CMK (cell line): ENCODE results near the gene ERICH6B.
"Not testable (repeated sequence)": the region's sequence is repeated elsewhere in the genome, so short reads cannot be mapped to it uniquely, and the experiment has no call there.

Experiments used
- DNase-seq: peaks from one replicate; pipeline ENCODE4 v3.0.0-alpha.2; 2010; ENCODE audit warnings: low read depth

The ERICH6B gene

DNA sequence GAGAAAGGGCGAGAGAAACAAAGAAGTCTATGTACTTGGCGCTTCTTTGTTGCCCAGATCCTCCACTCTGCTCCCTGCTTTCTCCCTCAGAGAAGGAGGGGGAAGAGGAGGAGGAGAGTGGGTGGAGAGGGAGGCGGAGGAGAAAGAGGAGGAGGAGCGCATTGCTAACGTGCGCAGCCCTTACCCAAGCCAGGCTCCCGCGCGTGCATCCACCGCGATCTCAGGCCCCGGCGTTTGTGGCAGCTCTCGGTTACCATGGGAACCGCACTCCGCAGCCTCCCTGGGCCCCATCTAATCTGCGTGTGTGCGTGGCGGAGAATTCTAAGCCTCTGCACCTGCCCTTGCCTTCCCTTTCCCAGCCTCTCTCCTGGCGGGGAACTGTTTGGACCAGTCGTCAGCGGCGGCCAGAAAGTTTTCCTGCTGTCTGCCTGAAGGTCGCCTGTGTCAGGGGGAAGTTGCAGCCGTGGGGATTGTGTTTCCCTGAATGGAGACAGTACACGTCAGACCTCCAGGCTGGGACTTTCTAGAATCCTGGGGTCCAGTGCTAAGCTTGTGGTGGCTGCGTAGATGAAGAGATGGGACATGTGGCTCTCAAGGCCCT is at the start of gene ERICH6B:
Gene ERICH6B, minus strand, starts transcription at position 239 of the 601 bp plus-strand sequence. CDS start 18,734 bp downstream, outside the sequence.
- DNase-seq = no peak

DNA sequence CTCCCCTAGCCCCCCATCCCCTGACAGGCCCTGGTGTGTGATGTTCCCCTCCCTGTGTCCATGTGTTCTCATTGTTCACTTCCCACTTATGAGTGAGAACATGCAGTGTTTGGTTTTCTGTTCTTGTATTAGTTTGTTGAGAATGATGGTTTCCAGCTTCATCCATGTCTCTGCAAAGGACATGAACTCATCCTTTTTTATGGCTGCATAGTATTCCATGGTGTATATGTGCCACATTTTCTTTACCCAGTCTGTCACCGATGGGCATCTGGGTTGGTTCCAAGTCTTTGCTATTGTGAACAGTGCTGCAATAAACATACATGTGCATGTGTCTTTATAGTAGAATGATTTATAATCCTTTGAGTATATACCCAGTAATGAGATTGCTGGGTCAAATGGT is 47.4 kb upstream of the ERICH6B start:
- DNase-seq = not testable (repeated sequence)

DNA sequence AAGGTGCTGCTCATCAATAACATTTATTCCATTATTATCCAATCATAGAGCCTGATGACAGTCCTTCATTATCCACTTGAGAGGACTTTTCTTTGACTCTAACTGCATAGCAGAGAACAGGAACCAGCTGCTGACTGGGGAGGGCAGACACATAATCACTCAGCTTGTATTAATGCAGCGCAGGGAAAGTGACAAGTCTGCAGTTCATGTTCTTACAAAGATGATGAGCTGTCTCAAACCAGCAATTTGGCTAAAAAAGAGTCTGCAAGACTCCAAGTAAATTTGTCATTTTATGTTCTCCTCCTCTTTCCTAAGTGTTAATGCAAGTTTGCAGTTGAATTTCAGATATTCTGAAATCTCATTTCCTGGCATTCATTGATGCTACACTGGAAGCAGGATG is 46.6 kb upstream of the ERICH6B start:
- no peak for DNase-seq

DNA sequence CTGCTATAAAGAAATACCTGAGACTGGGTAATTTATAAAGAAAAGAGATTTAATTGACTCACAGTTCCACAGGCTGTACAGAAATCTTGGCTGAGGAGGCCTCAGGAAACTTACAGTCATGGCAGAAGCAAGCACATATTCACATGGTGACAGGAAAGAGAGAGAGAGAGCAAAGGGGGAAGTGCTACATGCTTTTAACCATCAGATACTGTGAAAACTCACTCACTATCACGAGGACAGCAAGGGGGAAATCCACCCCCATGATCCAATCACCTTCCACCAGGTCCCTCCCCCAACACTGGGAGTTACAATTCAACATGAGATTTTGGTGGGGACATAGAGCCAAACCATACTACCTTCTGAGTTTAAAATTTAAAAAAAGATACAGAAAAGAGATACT is 44.9 kb upstream of the ERICH6B start:
- peak; percentile 8 for DNase-seq

DNA sequence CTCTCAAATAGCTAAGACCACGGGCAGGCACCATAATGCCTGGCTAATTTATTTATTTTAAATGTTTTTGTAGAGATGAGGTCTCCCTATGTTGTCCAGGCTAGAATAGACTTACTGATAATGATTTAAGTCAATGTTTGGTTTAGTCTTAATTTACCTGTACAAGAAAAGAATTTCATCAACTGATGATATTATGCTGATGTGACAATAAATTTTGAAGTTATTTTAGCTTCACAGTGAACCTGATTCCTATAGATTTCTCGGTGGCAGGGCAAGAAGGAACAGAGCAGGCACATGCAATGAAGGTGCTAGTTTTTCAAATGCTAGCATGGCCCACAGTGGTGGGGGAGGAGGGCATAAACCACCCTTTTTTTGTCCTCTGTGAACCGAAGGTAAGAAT is 44.0 kb upstream of the ERICH6B start:
- no peak for DNase-seq

DNA sequence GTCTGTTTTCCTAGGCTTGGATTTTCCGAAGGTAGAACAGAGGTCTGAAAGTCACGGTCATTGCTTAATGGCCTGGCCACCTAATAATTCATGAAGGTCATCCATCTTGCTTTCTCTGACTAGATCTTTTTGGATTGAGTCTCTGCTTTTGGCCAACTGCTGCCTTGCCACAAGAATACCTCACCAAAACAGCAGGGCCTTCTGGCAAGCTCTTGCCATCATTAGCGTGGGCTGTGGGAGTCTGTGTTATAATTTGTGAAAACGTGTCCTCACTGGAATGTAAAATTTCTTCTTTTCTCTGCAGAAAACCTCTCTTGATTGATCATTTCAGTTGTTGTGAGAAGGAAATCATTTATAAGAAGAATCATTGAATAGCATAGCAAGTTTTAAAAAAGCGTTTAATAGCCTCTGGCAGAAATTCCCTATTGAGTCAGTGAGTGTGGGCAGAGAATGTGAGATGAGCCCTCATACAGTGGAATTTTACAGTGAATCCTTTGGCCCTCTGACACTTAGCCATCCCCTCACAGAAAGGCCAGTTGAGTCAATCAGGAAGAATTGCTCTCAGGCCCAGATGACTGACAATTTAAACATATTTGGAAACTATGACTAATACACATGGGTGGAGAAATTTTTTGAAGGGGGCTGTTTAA is 43.2 kb upstream of the ERICH6B start:
- no peak for DNase-seq

DNA sequence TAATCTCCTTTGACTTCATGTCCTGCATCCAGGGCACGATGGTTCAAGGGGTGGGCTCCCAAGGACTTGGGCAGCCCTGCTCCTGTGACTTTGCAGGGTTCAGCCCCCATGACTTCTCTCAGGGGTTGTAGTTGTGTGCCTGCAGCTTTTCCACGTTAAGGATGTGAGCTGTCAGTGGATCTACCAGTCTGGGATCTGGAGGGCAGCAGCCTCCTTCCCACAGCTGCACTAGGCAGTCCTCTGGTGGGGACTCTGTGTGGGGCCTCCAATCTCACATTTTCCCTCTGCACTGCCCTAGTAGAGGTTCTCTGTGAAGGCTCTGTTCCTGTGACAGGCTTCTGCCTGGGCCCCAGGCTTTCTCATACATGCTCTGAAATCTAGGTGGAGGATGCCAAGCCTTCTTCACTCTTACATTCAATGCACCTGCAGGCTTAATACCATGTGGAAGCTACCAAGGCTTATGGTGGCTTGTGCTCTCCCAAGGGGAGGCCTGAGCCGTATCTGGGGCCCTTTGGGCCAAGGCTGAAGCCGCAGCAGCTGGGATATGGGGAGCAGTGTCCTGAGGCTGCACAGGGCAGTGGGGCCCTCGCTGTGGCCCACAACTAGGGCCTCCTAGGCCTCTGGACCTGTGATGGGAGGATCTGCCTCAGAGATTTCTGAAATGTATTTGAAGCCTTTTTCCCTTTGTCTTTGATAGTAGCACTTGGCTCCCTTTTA is 39.3 kb upstream of the ERICH6B start:
- no peak for DNase-seq

DNA sequence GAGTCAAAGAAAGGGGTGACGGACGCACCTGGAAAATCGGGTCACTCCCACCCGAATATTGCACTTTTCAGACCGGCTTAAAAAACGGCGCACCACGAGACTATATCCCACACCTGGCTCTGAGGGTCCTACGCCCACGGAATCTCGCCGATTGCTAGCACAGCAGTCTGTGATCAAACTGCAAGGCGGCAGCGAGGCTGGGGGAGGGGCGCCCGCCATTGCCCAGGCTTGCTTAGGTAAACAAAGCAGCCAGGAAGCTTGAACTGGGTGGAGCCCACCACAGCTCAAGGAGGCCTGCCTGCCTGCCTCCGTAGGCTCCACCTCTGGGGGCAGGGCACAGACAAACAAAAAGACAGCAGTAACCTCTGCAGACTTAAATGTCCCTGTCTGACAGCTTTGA is 29.7 kb upstream of the ERICH6B start:
- DNase-seq = not testable (repeated sequence)

DNA sequence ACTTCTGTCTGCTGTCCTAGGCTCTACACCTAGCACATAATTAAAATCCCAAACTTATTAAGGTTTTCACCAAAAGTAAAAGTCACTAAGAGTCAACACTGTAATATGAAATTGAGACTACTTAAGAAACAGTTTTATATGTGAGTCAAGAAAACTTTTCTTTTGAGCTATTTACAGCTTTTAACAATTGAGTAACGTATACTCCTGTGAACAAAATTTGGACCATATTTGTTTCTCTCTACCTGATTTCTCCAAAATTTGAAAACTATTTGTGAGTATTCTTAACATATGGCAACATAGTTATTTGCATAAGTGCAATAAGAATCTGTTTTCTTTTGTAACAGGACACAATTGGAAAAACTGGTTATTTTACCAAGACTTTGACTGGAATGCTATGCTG is 26.6 kb upstream of the ERICH6B start:
- not testable (repeated sequence) for DNase-seq

DNA sequence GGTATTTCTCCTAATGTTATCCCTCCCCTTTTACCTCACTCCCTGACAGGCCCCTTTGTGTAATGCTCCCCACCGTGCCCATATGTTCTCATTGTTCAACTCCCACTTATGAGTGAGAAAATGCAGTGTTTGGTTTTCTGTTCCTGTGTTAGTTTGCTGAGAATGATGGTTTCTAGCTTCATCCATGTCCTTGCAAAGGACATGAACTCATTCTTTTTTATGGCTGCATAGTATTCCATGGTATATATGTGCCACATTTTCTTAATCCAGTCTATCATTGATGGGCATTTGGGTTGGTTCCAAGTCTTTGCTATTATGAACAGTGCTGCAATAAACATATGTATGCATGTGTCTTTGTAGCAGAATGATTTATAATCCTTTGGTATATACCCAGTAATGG is 19.8 kb upstream of the ERICH6B start:
- not testable (repeated sequence) for DNase-seq

DNA sequence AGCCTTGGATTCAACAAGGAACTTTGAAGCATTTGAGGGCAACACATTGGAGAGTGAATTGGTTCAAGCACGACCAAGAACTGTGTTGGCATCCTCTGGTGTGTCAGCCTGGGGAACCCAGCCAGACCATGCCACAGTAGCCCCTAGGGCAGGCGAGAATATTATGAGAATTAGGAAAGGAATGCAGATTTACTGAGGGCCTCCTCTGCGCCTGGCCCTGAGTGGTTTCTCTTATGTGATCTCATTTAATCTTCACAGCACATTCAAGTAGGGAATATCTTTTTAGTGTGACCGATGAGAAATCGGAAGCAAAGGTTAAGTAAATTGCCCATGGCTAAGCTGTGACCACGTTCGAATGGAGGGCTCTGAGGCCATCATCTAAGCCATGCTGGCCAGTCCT is 15.3 kb upstream of the ERICH6B start:
- no peak for DNase-seq

DNA sequence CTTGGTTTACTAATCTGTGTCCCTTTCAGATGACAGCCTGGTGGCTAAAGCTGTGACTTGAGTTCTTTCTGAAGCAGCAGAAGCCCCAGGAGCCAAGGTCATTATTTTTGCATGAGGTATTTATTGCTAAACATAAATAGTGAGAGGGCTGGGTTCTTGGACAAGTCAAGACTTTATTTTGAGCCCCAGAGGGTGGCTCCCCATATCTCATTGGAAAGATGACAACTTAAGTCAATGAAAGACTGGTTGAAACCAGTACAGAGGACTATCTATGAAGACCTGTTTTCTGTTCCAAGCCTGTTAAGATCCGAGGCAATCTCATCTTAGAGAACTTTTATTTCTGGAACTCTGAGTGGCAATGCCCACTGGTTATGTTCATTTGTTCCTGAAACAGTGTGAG is 14.4 kb upstream of the ERICH6B start:
- no peak for DNase-seq

DNA sequence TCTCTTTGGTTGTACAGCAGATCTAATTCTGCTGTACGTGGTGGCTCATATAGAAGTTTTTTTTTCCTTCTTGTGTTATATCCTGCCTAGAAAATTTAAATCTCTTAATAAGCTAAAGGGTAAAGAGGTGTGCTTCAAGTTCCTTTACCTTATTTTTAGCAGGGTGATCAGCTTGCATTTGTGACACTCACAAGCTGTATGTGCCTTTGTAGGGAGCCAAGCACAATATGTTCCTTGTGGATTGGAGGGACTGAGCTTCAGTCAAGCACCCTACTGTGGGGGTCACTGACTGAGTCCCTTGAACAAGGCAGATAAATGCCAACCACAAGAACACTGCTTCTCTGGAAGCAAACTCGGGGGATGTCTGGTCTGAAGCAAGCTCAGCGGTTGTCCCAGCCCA is 12.6 kb upstream of the ERICH6B start:
- no peak for DNase-seq

DNA sequence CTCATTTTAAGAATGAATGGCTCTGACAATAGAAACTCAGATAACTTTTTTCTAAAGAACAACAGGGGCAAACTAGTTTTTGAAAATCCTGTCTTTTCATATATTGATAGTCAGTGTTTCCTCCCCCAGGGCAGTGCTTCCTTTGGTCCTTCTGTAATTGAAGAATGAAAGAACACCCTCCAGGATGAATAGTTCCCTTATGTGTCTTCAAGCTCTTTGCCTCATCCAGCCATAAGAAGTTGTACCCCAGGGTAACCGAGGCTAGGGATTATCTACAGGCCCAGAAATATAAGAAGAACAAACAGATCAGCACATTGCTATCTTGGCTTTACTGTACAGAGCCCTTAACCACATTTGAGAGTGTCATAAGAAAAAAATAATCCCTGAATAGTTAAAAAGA is 12.1 kb upstream of the ERICH6B start:
- no peak for DNase-seq

DNA sequence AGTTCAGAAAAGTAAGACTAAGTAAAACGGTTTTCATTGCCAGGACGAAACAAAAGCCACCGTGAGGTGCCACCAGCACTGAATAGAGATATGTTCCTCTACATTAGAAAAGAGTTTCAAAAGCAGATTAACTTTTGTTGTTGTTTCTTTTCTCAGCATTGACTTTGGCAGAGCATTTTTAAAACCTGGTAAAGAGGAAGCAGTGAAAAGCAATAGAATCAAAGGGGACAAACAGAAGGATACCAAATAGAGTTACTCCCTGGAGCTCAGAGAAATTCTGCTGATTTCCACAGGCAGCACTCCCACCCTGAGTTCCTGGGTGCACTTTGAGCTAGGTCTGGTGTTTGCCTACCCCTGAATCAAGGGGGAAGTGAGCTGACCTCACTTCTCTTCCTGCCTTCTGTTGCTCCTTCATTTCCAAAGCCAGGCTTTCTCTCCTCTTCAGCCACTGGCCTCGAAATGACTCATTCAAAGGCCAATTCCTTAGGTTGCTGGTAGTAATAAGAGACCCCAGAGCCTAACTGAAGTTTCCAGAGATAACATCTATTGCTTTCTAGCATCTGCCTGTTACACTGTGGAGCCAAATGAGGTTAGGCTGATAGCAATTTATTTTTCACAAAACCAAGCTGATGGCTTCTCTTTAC is 11.3 kb upstream of the ERICH6B start:
- DNase-seq = no peak

DNA sequence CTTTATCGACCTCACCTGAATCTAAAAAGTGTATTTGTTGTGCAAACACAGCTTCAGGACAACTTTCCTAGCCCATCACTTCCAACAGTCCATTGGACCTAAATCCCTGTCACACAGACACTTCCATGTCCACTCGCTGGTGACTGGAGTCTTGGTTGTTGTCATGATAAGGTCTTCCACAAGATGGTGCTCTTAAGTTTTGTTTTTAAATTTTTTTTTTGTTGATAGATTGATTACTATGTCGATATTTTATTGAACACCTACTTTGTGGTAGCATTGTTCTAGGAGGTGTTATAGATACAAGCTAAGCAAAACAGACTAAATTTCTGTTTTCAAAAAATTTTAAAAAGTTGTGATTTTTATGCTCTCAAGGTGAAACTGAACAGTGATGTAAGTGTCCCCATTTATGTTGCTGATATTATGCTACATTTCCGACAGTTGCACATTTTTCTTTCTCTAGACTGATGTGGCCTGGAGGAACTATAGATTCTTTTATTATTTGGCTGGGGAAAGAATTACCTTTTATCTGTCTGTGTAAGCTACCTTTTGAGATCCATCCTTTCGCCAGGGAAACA is 8.1 kb upstream of the ERICH6B start:
- no peak for DNase-seq

DNA sequence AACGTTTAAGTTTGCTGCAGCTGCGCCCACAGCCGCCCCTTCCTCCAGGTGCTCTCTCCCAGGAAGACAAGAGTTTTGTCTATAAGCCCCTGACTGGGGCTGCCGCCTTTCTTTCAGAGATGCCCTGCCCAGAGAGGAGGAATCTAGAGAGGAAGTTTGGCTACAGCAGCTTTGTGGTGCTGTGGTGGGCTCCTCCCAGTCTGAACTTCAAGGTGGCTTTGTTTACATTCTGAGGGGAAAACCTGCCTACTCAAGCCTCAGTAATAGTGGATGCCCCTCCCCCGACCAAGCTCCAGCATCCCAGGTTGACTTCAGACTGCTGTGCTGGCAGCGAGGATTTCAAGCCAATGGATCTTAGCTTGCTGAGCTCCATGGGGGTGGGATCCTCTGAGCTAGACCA is 6.4 kb upstream of the ERICH6B start:
- no peak for DNase-seq

DNA sequence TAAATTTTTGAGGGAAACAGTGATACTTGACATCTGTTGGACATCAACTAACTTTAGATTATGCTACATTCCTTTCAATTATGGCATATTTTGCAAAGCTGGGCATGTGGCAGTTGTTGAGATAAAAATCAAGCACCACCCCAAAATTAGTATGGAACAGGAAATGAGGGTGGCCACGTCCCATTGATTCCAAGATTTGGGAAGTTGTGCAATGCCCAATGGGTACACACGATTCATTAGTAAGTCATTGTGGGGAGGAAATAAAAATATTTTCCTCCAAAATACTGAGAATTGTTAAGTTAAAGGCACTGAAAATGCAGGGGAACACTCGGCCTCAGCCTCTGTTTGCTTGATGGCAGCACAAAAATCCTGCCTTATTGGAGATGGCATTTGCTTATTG is 7.6 kb downstream of the ERICH6B start:
- no peak for DNase-seq

DNA sequence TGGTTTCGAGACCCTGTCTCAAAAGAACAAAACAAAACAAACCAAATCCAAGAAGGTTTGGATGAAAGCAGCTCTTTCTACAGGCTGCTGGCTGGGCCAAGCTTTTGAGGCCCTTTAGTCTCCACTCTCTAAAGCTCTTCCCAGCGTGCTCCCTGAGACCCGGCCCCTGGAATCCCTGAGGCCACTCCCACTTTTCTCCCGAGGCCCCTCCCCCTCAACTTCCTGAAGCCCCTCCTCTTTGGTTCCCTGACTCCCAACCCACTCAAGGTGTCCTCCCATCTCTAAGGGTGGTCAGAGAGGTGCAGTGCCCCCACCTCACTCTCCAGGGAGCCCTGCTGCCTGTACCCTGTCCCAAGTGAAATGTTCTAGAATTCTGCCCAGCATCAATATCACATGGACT is 10.6 kb downstream of the ERICH6B start:
- DNase-seq = no peak

DNA sequence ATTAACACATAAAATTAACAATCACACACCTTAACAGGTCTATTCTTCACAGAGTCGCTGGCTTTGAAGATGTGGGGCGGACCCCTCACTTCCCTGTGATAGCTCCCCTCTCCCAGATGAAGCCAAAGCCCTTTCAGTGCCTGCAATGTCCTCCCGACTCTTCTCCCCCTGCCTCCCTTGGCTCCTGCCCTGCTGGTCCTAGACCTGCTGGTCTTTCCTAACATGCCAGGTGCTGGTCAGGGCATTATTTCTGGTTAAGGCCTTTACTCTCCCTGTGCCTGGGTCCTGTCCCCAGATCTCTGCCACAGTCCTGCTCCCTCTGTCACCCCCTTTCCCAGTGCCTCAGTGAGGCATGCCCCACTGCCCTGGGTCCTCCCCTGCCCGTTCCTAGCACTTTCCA is 12.2 kb downstream of the ERICH6B start:
- no peak for DNase-seq

DNA sequence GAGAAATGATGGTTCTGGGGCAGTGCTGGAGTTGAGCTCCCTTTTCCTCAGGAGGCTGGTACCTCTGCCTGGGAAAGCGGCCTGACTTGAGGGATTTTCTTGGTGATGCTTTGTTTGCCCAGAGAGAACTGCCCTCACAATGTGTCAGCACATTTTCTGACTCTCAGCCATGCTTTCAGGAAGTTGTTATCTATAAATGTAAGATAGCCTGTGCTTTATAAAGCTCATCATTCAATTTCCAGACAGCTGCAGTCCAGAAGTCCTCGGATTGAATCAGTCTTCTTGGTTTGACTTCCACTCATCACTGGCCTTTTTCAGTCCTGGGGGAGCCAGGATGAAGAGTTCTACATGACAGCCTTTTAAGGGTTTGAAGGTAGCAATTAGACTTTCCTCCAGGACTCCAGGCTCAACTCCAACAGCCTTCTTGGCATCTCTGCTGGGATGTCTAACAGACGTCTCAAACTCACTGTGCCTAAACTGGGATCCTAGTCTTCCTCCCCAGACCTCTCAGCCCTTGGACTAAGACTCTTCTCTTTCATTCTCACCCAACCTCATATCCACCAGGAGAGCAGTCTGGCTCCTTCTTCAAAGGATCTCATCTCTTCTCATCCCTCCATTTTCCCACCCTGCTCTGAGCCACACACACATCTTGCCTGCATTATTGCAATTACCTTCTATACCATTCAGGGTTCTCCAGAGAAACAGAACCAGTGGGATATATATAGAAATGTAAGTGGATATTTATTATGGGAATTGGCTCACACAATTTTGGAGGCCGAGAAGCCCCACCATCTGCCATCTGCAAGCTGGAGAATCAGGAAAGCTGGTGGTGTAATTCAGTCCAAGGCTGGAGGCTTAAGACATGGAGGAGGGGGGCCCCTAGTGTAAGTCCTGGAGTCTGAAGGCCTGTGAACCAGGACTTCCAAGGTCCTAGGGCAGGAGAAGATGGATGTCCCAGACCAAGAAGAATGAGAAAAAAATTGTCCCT is 13.1 kb downstream of the ERICH6B start:
- DNase-seq = no peak
